ENCODE measurements around the gene ASH1L. TPM values are rescaled to one million over a fixed set of nuclear protein-coding genes. Genes with fewer than 3 reads are reported as not detected.

ASH1L gene
- total and polyA plus RNA-seq, 2 donors (not counting 3 experiments of a cell fraction or from before 2014, with no cell fraction given): 11.6 to 29.2 TPM

GRCh38 chr1:155295942-155296267 lies 266.7 kb downstream of the ASH1L start:
- H3K27me3 ChIP-seq (ENCODE audit: control insufficient read depth in 2 of 2, insufficient read depth in 2 of 2, low read length in 2 of 2): peaks cover 36 to 40% of the 10 kb centered on the region in 2 experiments
- no peak for TF ChIP-seq EZH2 (IDR thresholded peaks at IDR 0.05; ENCODE audit: borderline replicate concordance, low read depth, low read length, severe bottlenecking)
- TF ChIP-seq CTCF (IDR thresholded peaks at IDR 0.05; ENCODE audit: extremely low read depth in 1 of 2, insufficient read depth in 1 of 2, low read depth in 1 of 2, low read length in 2 of 2): no peak
- no peak for TF ChIP-seq FOS (IDR thresholded peaks at IDR 0.05; ENCODE audit: borderline replicate concordance, insufficient read depth, low read length)
- TF ChIP-seq POLR2AphosphoS5 (IDR thresholded peaks at IDR 0.05; ENCODE audit: insufficient read depth, low read depth, low read length): no peak
- TF ChIP-seq POLR2A (IDR thresholded peaks at IDR 0.05; ENCODE audit: low read depth, low read length): no peak
- TF ChIP-seq JUN (IDR thresholded peaks at IDR 0.05; ENCODE audit: borderline replicate concordance, insufficient read depth, insufficient read length, low read depth): no peak
- TF ChIP-seq GATA2 (IDR thresholded peaks at IDR 0.05; ENCODE audit: insufficient read depth, insufficient read length, low read depth, low read length): no peak
- TF ChIP-seq MAX (IDR thresholded peaks at IDR 0.05; ENCODE audit: insufficient read depth, insufficient read length): no peak
- TF ChIP-seq MYC (IDR thresholded peaks at IDR 0.05; ENCODE audit: low read depth, low read length): no peak

More at GRCh38 chr1:155295942-155296267, 266.7 kb downstream of the ASH1L start:
- no peak for DNase-seq (ENCODE audit: low read depth, low spot score)
- H4K20me1 ChIP-seq (replicated peaks; ENCODE audit: control insufficient read depth, extremely low read depth, insufficient read depth, low read length): no peaks in the 10 kb centered on the region
- ChIA-PET POLR2A (no interaction called here), CTCF (interaction anchor here (1.2 kb wide), 1 partner anchor 10 kb away, joined by 3 read pairs; no protein-coding TSS in a partner anchor)
- dilution Hi-C loops (cut with MboI; ENCODE audit: extremely low pct_ligation_motif_present, low sequenced_read_pairs) (no loop called here), intact Hi-C loops (cut with micrococcal nuclease) (no loop called here)
- no peaks in the 10 kb centered on the region for H3K9me3 ChIP-seq (replicated peaks; ENCODE audit: control insufficient read depth, insufficient read depth, low read length)
- H3K4me3 ChIP-seq (replicated peaks in 1 of 3; ENCODE audit: insufficient read depth in 1 of 3, low read depth in 1 of 3, low read length in 3 of 3): no peak overlapping the region
- no peaks in the 10 kb centered on the region for H3K79me2 ChIP-seq (ENCODE audit: control insufficient read depth, insufficient read depth, low read length)
- no peak overlapping the region for H3K27ac ChIP-seq (ENCODE audit: insufficient read depth, low read depth, low read length)
- no peak overlapping the region for H3K9ac ChIP-seq (replicated peaks; ENCODE audit: extremely low read depth, insufficient read depth, low read length)
- H2AFZ ChIP-seq (ENCODE audit: low read depth, low read length): no peak overlapping the region
- no peaks in the 10 kb centered on the region for H3K9me1 ChIP-seq (replicated peaks; ENCODE audit: control insufficient read depth, extremely low read depth, insufficient read depth, low read length)
- no TSS peak for BruUV-seq (replicated peaks)
- no peak overlapping the region for H3K4me2 ChIP-seq (ENCODE audit: insufficient read depth, low read length)
- no peaks in the 10 kb centered on the region for H3K36me3 ChIP-seq (ENCODE audit: control insufficient read depth in 2 of 2, extremely low read depth in 1 of 2, insufficient read depth in 2 of 2, low read length in 2 of 2)
- FAIRE-seq: no peak
- no peaks in the 10 kb centered on the region for H3K4me1 ChIP-seq (ENCODE audit: control insufficient read depth, extremely low read depth, insufficient read depth, low read length)

All from endothelial cell of umbilical vein (primary cell).